GM12801 (cell line): Measurements from ENCODE around the gene FMO4.

ENCODE experiments used
- TF ChIP-seq, protein P1 (sequence below): IDR thresholded peaks from one replicate; pipeline ENCODE4 v1.5.1; 2011; ENCODE audit warnings: control low read depth; ENCODE audit not compliant: insufficient read length; ENCODE audit errors: extremely low read depth

The FMO4 gene, protein sequence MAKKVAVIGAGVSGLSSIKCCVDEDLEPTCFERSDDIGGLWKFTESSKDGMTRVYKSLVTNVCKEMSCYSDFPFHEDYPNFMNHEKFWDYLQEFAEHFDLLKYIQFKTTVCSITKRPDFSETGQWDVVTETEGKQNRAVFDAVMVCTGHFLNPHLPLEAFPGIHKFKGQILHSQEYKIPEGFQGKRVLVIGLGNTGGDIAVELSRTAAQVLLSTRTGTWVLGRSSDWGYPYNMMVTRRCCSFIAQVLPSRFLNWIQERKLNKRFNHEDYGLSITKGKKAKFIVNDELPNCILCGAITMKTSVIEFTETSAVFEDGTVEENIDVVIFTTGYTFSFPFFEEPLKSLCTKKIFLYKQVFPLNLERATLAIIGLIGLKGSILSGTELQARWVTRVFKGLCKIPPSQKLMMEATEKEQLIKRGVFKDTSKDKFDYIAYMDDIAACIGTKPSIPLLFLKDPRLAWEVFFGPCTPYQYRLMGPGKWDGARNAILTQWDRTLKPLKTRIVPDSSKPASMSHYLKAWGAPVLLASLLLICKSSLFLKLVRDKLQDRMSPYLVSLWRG

DNA sequence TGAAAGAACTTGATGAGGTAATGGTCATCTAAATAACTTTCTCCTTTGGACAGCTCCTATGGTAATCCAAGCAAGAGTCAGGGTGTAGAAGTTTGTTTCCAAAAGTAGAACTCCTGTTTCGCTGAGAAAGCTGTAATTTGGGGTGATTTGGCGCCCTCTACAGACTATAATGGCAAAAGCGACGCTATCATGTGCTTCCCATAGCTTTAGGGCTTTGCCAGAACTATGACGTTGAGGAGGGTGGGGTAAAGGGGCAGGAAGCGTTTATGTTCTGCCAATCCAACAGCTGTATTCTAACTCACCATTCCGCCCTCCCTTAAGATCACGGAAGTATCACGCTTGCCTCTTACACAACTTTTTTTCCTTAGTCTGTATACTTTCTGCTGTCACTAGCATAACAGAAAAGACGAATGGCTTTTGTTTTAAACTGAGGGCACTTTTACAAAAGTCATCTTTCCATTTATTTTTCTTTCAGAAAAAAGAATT lies at the start of gene FMO4:
TSS of gene FMO4 (plus strand) at position 349 of the 486 bp plus-strand sequence. CDS start 5,643 bp downstream, outside the sequence.
- TF ChIP-seq, protein P1, sequence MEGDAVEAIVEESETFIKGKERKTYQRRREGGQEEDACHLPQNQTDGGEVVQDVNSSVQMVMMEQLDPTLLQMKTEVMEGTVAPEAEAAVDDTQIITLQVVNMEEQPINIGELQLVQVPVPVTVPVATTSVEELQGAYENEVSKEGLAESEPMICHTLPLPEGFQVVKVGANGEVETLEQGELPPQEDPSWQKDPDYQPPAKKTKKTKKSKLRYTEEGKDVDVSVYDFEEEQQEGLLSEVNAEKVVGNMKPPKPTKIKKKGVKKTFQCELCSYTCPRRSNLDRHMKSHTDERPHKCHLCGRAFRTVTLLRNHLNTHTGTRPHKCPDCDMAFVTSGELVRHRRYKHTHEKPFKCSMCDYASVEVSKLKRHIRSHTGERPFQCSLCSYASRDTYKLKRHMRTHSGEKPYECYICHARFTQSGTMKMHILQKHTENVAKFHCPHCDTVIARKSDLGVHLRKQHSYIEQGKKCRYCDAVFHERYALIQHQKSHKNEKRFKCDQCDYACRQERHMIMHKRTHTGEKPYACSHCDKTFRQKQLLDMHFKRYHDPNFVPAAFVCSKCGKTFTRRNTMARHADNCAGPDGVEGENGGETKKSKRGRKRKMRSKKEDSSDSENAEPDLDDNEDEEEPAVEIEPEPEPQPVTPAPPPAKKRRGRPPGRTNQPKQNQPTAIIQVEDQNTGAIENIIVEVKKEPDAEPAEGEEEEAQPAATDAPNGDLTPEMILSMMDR: no peak

DNA sequence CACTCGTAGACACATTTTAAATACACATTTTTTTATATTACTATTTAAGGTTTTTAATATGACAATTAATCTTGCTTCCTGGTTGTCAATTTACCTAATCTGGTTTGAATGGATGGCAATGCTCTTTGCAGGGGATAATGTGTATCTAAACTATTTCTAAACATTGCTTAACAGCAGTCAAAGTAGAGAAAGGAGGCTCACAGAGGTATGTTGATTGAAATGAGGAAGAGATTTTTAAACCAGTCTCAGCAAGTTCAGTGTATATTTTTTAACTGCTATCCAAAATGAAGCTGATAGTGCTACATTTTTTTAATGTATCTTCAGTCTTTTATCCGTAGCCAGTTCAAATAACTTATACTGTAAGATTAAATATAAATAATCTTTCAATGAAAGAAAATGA lies 48.3 kb upstream of the FMO4 start:
- TF ChIP-seq, protein P1: no peak

DNA sequence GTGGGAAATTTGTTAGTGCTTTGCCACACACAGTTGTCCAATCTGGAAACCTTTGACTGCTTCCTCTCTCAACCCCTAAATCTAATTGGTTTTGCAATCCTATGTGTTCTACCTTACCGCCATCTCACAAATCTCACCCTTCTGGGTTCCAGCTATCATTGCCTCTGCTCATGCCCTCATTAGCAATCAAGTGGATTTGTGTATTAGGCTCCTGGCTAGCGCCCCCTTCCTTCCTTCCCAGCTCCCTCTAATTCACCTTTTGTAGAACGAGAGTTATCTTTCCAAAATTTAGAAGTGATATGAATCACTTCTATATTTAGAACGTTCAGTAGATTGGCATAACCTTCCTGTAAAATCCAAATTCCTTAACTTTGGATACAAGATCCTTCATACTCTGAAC lies 47.1 kb upstream of the FMO4 start:
- TF ChIP-seq, protein P1: no peak

DNA sequence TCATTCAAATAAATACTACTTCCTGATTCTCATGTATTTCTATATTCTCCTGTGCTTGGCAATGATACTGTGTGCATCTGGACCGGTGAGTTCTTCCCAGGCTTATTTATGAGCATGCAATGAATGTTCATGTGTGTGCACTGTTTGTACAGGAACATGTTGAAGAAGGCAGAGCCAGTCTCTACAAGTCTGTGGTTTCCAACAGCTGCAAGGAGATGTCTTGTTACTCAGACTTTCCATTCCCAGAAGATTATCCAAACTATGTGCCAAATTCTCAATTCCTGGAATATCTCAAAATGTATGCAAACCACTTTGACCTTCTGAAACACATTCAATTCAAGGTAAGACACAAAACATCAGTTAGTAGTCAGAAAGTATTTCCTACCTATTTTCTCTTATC lies 46.6 kb upstream of the FMO4 start:
- TF ChIP-seq, protein P1: no peak

DNA sequence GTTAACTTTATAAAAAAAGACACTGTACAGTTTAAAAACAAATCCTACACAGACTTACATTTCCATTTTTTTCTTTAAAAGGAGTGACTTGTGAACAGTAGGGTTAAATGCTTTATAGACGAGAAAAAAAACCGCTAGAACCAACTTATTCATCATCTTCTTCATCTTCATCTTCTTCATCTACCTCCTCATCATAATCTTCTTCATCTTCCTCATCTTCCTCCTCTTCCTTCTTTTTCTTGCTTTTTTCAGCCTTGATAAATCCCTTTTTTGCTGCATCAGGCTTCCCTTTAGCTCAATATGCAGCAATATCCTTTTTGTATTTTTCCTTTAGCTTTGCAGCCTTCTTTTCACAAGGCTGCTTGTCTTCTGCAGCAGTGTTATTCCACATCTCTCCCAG lies 43.2 kb upstream of the FMO4 start:
- TF ChIP-seq, protein P1: no peak

DNA sequence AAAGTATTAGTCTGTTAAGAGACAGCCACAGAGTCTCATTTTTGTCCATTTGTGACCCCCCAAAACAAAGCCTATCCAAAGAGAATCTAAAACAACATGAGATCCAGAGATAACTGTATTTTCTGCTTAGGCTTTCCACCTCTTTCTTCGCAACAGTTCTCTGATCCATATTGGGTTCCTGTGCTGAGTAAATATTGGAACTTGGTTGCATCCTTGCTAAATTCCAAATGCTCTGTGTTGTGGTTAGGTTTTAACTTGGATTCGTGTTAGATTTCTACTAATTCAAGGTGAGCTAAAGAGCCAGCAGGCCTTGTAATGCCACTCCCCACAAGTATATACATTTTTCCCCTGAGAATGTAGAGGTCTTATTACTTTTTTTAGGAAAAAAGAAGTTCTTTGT lies 36.4 kb upstream of the FMO4 start:
- TF ChIP-seq, protein P1: no peak

DNA sequence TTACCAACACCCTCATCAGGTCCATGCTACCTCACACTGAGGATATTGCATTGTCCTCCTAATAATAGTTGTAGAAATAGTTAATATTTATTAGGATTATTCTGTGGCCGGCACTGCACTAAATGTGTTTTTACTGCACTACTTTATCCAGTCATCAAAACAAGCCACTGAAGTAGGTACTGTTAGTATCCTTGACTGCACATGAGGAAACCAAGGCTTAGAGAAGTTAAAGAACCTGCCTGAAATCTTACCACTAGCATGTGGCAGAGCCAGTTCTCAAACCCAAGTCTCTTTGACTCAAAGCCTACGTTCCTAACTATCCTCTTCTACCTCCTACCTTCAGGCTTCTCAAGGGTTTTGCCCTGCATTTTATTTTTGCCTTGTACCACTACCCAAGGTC lies 34.7 kb upstream of the FMO4 start:
- TF ChIP-seq, protein P1: no peak
